H1 (cell line): ENCODE results near the gene PDE4B.

Source experiments
- CREB1 ChIP-seq: IDR thresholded peaks from 2 replicates; pipeline ENCODE4 v1.6.1; 2012; ENCODE audit warnings: inconsistent platforms
- CTCF ChIP-seq, 3 experiments: IDR thresholded peaks; 1 replicate in 2 of 3; 2 replicates in 1 of 3; pipeline versions ENCODE4 v1.5.1 to v1.6.1; 2011; ENCODE audit warnings: low read length in 3 of 3, mild to moderate bottlenecking in 3 of 3, inconsistent platforms in 2 of 3, low read depth in 1 of 3, moderate library complexity in 1 of 3; ENCODE audit not compliant: insufficient read depth in 1 of 3; ENCODE audit errors: control extremely low read depth in 1 of 3
- POLR2A ChIP-seq, 2 experiments: IDR thresholded peaks; 1 replicate in 1 of 2; 2 replicates in 1 of 2; pipeline ENCODE4 v1.6.1; 2011; ENCODE audit warnings: low read depth in 2 of 2, low read length in 2 of 2, mild to moderate bottlenecking in 2 of 2; ENCODE audit errors: control extremely low read depth in 1 of 2
- POU5F1 ChIP-seq: IDR thresholded peaks from 2 replicates; pipeline ENCODE4 v1.6.1; 2011; ENCODE audit warnings: low read depth, mild to moderate bottlenecking, low read length, moderate library complexity
- TEAD4 ChIP-seq: IDR thresholded peaks from 2 replicates; pipeline ENCODE4 v1.6.1; 2012; ENCODE audit warnings: low read depth, low read length, inconsistent platforms, mixed read lengths
- TF ChIP-seq, protein P1 (sequence below): IDR thresholded peaks from 2 replicates; pipeline ENCODE4 v1.6.1; 2012; ENCODE audit warnings: inconsistent platforms

- TF ChIP-seq, protein P1, sequence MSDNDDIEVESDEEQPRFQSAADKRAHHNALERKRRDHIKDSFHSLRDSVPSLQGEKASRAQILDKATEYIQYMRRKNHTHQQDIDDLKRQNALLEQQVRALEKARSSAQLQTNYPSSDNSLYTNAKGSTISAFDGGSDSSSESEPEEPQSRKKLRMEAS = no peak
- TF ChIP-seq CTCF (IDR thresholded peaks at IDR 0.05; ENCODE audit: control extremely low read depth in 1 of 3, insufficient read depth in 1 of 3, low read depth in 1 of 3, low read length in 3 of 3) = no peak
- TF ChIP-seq CREB1 = no peak
- TF ChIP-seq POU5F1 = no peak
- no peak for TF ChIP-seq POLR2A (IDR thresholded peaks at IDR 0.05; ENCODE audit: control extremely low read depth in 1 of 2, low read depth in 2 of 2, low read length in 2 of 2)
- TF ChIP-seq TEAD4 = no peak
These were observed 146.5 kb downstream of the PDE4B start for GRCh38 chr1:65939191-65939590.
